Astrocyte (in vitro differentiated cells and primary cell): ENCODE measurements around the gene TEAD1. TPM values are rescaled to one million over a fixed set of nuclear protein-coding genes. Genes with fewer than 3 reads are reported as not detected.

ENCODE experiments used
- DNase-seq: peaks from one replicate; pipeline ENCODE4 v3.0.0-alpha.2; 2010; ENCODE audit warnings: low read depth
- FAIRE-seq: peaks from 2 replicates; lab custom pipeline; 2011; peaks lifted over from hg19 to GRCh38; lab: Jason Lieb, UNC
- H2AFZ ChIP-seq: 2 replicates; pipeline ENCODE4 v1.6.0; 2012; ENCODE audit warnings: low read depth, low read length, inconsistent platforms
- H3K27ac ChIP-seq: 2 replicates; pipeline ENCODE4 v1.5.1; 2011; ENCODE audit warnings: low read depth, low read length, inconsistent platforms
- H3K27me3 ChIP-seq: 2 replicates; pipeline ENCODE4 v1.6.0; 2011; ENCODE audit warnings: low read length, inconsistent platforms; ENCODE audit not compliant: insufficient read depth
- H3K36me3 ChIP-seq: 2 replicates; pipeline ENCODE4 v1.5.1; 2011; ENCODE audit warnings: low read length, inconsistent platforms; ENCODE audit not compliant: insufficient read depth
- H3K4me1 ChIP-seq: 2 replicates; pipeline ENCODE4 v1.5.1; 2011; ENCODE audit warnings: low read length, inconsistent platforms; ENCODE audit not compliant: insufficient read depth
- H3K4me2 ChIP-seq: 2 replicates; pipeline ENCODE4 v1.6.0; 2012; ENCODE audit warnings: low read length, inconsistent platforms
- H3K4me3 ChIP-seq: 2 replicates; pipeline ENCODE4 v1.5.1; 2011; ENCODE audit warnings: low read depth, mild to moderate bottlenecking, low read length, inconsistent platforms; ENCODE audit not compliant: insufficient read depth
- H3K79me2 ChIP-seq: 2 replicates; pipeline ENCODE4 v1.6.0; 2012; ENCODE audit warnings: mild to moderate bottlenecking, low read length, inconsistent platforms; ENCODE audit not compliant: insufficient read depth
- H3K9ac ChIP-seq: 2 replicates; pipeline ENCODE4 v1.6.0; 2012; ENCODE audit warnings: mild to moderate bottlenecking, low read length, inconsistent platforms
- H3K9me3 ChIP-seq: 2 replicates; pipeline ENCODE4 v1.5.1; 2012; ENCODE audit warnings: low read depth, mild to moderate bottlenecking, low read length, inconsistent platforms; ENCODE audit not compliant: insufficient read depth
- H4K20me1 ChIP-seq: 2 replicates; pipeline ENCODE4 v1.6.0; 2012; ENCODE audit warnings: low read length, inconsistent platforms; ENCODE audit not compliant: insufficient read depth
- H3K27ac Mint-ChIP-seq: one replicate; pipeline ENCODE4 v1.8.0; 2021; ENCODE audit warnings: mild to moderate bottlenecking, mixed read lengths; ENCODE audit not compliant: unreplicated experiment
- H3K27me3 Mint-ChIP-seq: one replicate; pipeline ENCODE4 v1.8.0; 2021; ENCODE audit warnings: low read depth, mixed read lengths; ENCODE audit not compliant: unreplicated experiment
- H3K36me3 Mint-ChIP-seq: one replicate; pipeline ENCODE4 v1.8.0; 2021; ENCODE audit warnings: low read depth, mixed read lengths; ENCODE audit not compliant: unreplicated experiment
- H3K4me1 Mint-ChIP-seq: one replicate; pipeline ENCODE4 v1.8.0; 2021; ENCODE audit warnings: low read depth, mixed read lengths; ENCODE audit not compliant: unreplicated experiment
- H3K4me3 Mint-ChIP-seq: one replicate; pipeline ENCODE4 v1.8.0; 2021; ENCODE audit warnings: mild to moderate bottlenecking, moderate library complexity, mixed read lengths; ENCODE audit not compliant: unreplicated experiment
- H3K9me3 Mint-ChIP-seq: one replicate; pipeline ENCODE4 v1.8.0; 2021; ENCODE audit warnings: mild to moderate bottlenecking, mixed read lengths; ENCODE audit not compliant: unreplicated experiment
- CTCF ChIP-seq: IDR thresholded peaks from 2 replicates; pipeline ENCODE4 v1.5.1; 2011; ENCODE audit warnings: low read depth, mild to moderate bottlenecking, inconsistent platforms, low read length, moderate library complexity; ENCODE audit not compliant: insufficient read depth
- EZH2 ChIP-seq: IDR thresholded peaks from 2 replicates; pipeline ENCODE4 v1.6.1; 2012; ENCODE audit warnings: mild to moderate bottlenecking, low read length, inconsistent platforms; ENCODE audit not compliant: insufficient read depth
- total RNA-seq: library from RNA; stranded (reverse); gene quantifications from 2 replicates; pipeline ENCODE4 v1.2.1, GENCODE V29; 2021

The TEAD1 gene
- total RNA-seq, 1 donor from 2014 or later, result 149 TPM

DNA sequence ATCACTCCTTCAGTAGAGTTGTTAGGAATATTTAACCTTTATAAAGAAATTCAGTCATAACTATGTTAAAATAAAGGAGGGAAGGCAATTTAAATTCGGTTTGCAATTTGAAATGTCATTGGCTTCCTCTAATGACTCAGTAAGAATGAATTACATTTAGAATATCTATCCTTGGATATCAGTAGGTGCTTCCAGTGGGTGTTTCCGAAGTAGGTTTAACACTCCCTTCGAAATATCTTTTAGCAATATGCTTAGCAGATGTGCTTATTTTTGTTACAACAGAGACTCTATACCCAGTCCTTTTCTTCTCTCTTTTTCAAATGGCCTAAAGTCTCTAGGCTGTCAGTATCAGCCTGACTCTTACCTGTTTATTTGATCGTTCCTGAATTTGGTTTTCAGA is 231.2 kb downstream of the TEAD1 start:
- H3K27ac ChIP-seq, result no peak overlapping the region
- no peaks in the 10 kb centered on the region for H3K9me3 ChIP-seq
- no peak overlapping the region for H2AFZ ChIP-seq
- H3K4me3 ChIP-seq, result no peak overlapping the region
- no peaks in the 10 kb centered on the region for H3K27me3 Mint-ChIP-seq
- TF ChIP-seq CTCF, result no peak
- H3K27me3 ChIP-seq, result no peaks in the 10 kb centered on the region
- H3K4me2 ChIP-seq, result no peak overlapping the region
- H3K36me3 ChIP-seq, result peaks cover 29% of the 10 kb centered on the region
- peaks cover 5% of the 10 kb centered on the region for H3K79me2 ChIP-seq
- DNase-seq (no peak), FAIRE-seq (no peak)
- H4K20me1 ChIP-seq, result peaks cover 7% of the 10 kb centered on the region
- no peaks in the 10 kb centered on the region for H3K9me3 Mint-ChIP-seq
- no peak overlapping the region for H3K27ac Mint-ChIP-seq
- peaks cover 6% of the 10 kb centered on the region for H3K36me3 Mint-ChIP-seq
- H3K4me3 Mint-ChIP-seq, result no peak overlapping the region
- peaks cover 16% of the 10 kb centered on the region for H3K4me1 ChIP-seq
- no peak overlapping the region for H3K9ac ChIP-seq
- H3K4me1 Mint-ChIP-seq, result peaks cover 21% of the 10 kb centered on the region

GRCh38 chr11:12906501-12906900 is 232.3 kb downstream of the TEAD1 start:
- H3K27me3 Mint-ChIP-seq, result no peaks in the 10 kb centered on the region
- H3K36me3 ChIP-seq, result peaks cover 32% of the 10 kb centered on the region
- TF ChIP-seq EZH2, result no peak
- no peak for TF ChIP-seq CTCF

DNA sequence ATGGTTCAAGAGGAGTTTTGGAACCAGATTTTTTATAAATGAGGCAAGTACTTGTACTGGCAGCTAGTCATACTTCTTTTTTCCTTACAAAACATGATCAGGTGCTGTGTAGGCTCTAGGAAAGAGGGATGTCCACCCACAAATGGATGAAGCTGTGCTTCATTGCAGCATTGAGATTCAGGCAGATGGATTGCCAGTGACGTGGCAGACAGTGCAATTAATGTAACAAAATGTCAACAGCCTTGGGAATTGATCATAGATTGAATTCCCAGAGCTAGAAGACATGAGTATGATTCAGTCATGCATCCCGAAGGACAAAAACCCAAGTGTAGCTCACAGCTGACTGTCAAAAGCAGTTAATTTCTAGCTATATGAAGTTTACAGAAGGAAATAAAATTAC is 235.7 kb downstream of the TEAD1 start:
- Histone ChIP-seq H2AFZ (no peak overlapping the region), H3K9me3 (no peaks in the 10 kb centered on the region), H3K4me1 (no peaks in the 10 kb centered on the region), H3K4me3 (no peak overlapping the region), H3K27ac (no peak overlapping the region), H3K36me3 (peaks cover 13% of the 10 kb centered on the region), H3K27me3 (no peaks in the 10 kb centered on the region), H3K9ac (no peak overlapping the region), H3K79me2 (peaks cover 5% of the 10 kb centered on the region), H4K20me1 (peaks cover 29% of the 10 kb centered on the region), H3K4me2 (no peak overlapping the region)
- Mint-ChIP-seq H3K36me3 (peaks cover 14% of the 10 kb centered on the region), H3K4me3 (no peak overlapping the region), H3K27me3 (no peaks in the 10 kb centered on the region), H3K27ac (no peak overlapping the region), H3K9me3 (no peaks in the 10 kb centered on the region), H3K4me1 (peaks cover 6% of the 10 kb centered on the region)
- FAIRE-seq (no peak), DNase-seq (no peak)
- TF ChIP-seq CTCF, result no peak
- TF ChIP-seq EZH2, result no peak

More at GRCh38 chr11:12906501-12906900, 232.3 kb downstream of the TEAD1 start:
- H3K4me1 Mint-ChIP-seq, result peaks cover 10% of the 10 kb centered on the region
- FAIRE-seq (no peak), DNase-seq (no peak)
- Histone ChIP-seq H4K20me1 (peaks cover 10% of the 10 kb centered on the region), H3K27ac (no peak overlapping the region), H3K9ac (no peak overlapping the region), H2AFZ (no peak overlapping the region), H3K4me3 (no peak overlapping the region), H3K4me1 (peaks cover 6% of the 10 kb centered on the region), H3K79me2 (peaks cover 5% of the 10 kb centered on the region), H3K4me2 (no peak overlapping the region), H3K9me3 (no peaks in the 10 kb centered on the region), H3K27me3 (no peaks in the 10 kb centered on the region)
- no peaks in the 10 kb centered on the region for H3K9me3 Mint-ChIP-seq
- peaks cover 6% of the 10 kb centered on the region for H3K36me3 Mint-ChIP-seq
- H3K4me3 Mint-ChIP-seq, result no peak overlapping the region
- H3K27ac Mint-ChIP-seq, result no peak overlapping the region
